Measurements from ENCODE around the gene CXCL14. TPM values are rescaled to one million over a fixed set of nuclear protein-coding genes. Genes with fewer than 3 reads are reported as not detected.

Gene CXCL14
- total and polyA plus RNA-seq, 2 of the 13 experiments (the other 11 are each of a cell fraction or from before 2014, with no cell fraction given) = not detected

DNA sequence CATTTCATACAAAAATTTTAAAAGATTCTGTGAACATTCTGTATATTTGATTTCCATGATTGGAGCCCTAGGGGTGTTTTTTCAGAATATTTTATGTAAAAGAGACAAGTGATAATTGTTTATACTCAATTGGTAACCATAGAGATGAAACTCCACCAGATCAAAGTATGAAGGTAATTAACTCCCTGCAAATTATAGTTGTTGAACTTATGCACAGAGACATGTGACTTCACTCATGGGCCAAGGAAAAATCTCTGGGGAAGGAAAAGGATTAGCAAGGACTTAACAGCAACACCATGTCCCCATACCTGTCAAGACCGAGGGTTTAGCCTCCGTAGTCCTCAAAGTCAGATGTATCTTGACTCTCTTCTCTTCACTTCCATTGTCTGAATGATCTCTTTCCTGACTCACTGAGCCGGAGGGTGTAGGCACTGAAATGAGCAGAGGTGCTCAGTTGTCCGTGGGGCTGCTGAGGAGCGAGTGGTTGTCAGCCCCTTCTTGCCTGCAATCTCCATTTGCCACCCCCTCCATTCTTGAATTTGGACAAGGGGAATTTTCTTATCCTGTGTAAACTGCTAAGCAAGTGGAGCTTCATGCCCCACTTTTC, 17.5 kb upstream of the CXCL14 start:
- Histone ChIP-seq H3K4me3 (replicated peaks in 1 of 3; ENCODE audit: insufficient read depth in 1 of 3, low read depth in 2 of 3, low read length in 3 of 3) (no peak overlapping the region), H3K27ac (ENCODE audit: extremely low read length, insufficient read depth, low read length) (no peak overlapping the region), H4K20me1 (ENCODE audit: insufficient read depth, low read length) (no peaks in the 10 kb centered on the region), H3K4me2 (ENCODE audit: low read depth, low read length) (no peak overlapping the region), H3K9ac (ENCODE audit: insufficient read depth, low read depth, low read length) (no peak overlapping the region), H3K9me3 (ENCODE audit: low read length) (no peaks in the 10 kb centered on the region), H3K79me2 (ENCODE audit: insufficient read depth, low read length) (no peaks in the 10 kb centered on the region), H3K27me3 (ENCODE audit: control insufficient read depth in 1 of 2, insufficient read depth in 2 of 2, low read length in 2 of 2) (peaks cover 2 to 11% of the 10 kb centered on the region in 2 experiments; a peak in 3 of 5 replicates), H3K4me1 (ENCODE audit: insufficient read depth, low read length) (no peaks in the 10 kb centered on the region), H2AFZ (ENCODE audit: low read length) (no peak overlapping the region), H3K36me3 (replicated peaks in 1 of 2; ENCODE audit: control insufficient read depth in 1 of 2, insufficient read depth in 2 of 2, low read length in 2 of 2) (no peaks in the 10 kb centered on the region)
- intact Hi-C loops (cut with micrococcal nuclease; ENCODE audit: unreplicated experiment) = no loop called here
- in situ Hi-C loops (cut with HindIII; ENCODE audit: extremely low pct_ligation_motif_present, low pct_unique_long_range_greater_than_20kb) = no loop called here
- TF ChIP-seq THAP7 (CRISPR knock-in tag; IDR thresholded peaks at IDR 0.05) (no peak), PLRG1 (conservative IDR thresholded peaks at IDR 0.05) (no peak), KDM3A (CRISPR knock-in tag; IDR thresholded peaks at IDR 0.05; ENCODE audit: low read depth) (no peak), TEAD3 (CRISPR knock-in tag; optimal IDR thresholded peaks at IDR 0.05; ENCODE audit: borderline replicate concordance) (no peak), MLLT10 (CRISPR knock-in tag; IDR thresholded peaks at IDR 0.05) (no peak), ZNF333 (CRISPR knock-in tag; IDR thresholded peaks at IDR 0.05; ENCODE audit: borderline replicate concordance) (no peak), SYNCRIP (IDR thresholded peaks at IDR 0.05; ENCODE audit: insufficient read depth, low read depth, low read length) (no peak), HNRNPLL (IDR thresholded peaks at IDR 0.05; ENCODE audit: low read depth, low read length, poor library complexity, severe bottlenecking) (no peak), NR2F6 (IDR thresholded peaks at IDR 0.05) (no peak), NR2F6 (CRISPR knock-in tag; IDR thresholded peaks at IDR 0.05) (no peak), MZF1 (CRISPR knock-in tag; IDR thresholded peaks at IDR 0.05; ENCODE audit: borderline replicate concordance) (no peak), REL (CRISPR knock-in tag; conservative IDR thresholded peaks at IDR 0.05) (no peak), SMARCE1 (IDR thresholded peaks at IDR 0.05; ENCODE audit: borderline replicate concordance) (no peak), TCF12 (IDR thresholded peaks at IDR 0.05) (no peak), TCF12 (CRISPR knock-in tag; IDR thresholded peaks at IDR 0.05) (no peak)
- TF ChIP-seq, protein P1, sequence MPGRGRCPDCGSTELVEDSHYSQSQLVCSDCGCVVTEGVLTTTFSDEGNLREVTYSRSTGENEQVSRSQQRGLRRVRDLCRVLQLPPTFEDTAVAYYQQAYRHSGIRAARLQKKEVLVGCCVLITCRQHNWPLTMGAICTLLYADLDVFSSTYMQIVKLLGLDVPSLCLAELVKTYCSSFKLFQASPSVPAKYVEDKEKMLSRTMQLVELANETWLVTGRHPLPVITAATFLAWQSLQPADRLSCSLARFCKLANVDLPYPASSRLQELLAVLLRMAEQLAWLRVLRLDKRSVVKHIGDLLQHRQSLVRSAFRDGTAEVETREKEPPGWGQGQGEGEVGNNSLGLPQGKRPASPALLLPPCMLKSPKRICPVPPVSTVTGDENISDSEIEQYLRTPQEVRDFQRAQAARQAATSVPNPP (CRISPR knock-in tag; IDR thresholded peaks at IDR 0.05) = no peak
- TF ChIP-seq, protein P2, sequence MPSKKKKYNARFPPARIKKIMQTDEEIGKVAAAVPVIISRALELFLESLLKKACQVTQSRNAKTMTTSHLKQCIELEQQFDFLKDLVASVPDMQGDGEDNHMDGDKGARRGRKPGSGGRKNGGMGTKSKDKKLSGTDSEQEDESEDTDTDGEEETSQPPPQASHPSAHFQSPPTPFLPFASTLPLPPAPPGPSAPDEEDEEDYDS (CRISPR knock-in tag; IDR thresholded peaks at IDR 0.05) = no peak
- TF ChIP-seq, protein P3, sequence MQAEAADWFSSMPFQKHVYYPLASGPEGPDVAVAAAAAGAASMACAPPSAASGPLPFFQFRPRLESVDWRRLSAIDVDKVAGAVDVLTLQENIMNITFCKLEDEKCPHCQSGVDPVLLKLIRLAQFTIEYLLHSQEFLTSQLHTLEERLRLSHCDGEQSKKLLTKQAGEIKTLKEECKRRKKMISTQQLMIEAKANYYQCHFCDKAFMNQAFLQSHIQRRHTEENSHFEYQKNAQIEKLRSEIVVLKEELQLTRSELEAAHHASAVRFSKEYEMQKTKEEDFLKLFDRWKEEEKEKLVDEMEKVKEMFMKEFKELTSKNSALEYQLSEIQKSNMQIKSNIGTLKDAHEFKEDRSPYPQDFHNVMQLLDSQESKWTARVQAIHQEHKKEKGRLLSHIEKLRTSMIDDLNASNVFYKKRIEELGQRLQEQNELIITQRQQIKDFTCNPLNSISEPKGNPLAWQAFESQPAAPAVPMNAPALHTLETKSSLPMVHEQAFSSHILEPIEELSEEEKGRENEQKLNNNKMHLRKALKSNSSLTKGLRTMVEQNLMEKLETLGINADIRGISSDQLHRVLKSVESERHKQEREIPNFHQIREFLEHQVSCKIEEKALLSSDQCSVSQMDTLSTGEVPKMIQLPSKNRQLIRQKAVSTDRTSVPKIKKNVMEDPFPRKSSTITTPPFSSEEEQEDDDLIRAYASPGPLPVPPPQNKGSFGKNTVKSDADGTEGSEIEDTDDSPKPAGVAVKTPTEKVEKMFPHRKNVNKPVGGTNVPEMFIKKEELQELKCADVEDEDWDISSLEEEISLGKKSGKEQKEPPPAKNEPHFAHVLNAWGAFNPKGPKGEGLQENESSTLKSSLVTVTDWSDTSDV (CRISPR knock-in tag; IDR thresholded peaks at IDR 0.05) = no peak
- 2% methylated on average over 5 of the region's 5 CpGs for WGBS (ENCODE audit: low lambda C conversion rate)
- ATAC-seq (no peak), DNase-seq (ENCODE audit: low spot score) (no peak), FAIRE-seq (no peak)
- POLR2A ChIA-PET = no interaction called here
- CTCF ChIA-PET (ENCODE audit: low intra/inter-chr PET ratio, low total read pairs) = no interaction called here
- no TSS peak for BruUV-seq (replicated peaks)

Data from HepG2 (cell line).